Hindlimb muscle (tissue), 1 donor: Measurements from ENCODE around the gene PPIA. TPM values are rescaled to one million over a fixed set of nuclear protein-coding genes. Genes with fewer than 3 reads are reported as not detected.
A peak's percentile ranks its signal among the peaks of the same experiment; 100 is the strongest.
"Not testable (repeated sequence)": the region's sequence is repeated elsewhere in the genome, so short reads cannot be mapped to it uniquely, and the experiment has no call there.

ENCODE experiments used
- DNase-seq: peaks from one replicate; pipeline ENCODE4 v3.0.0-alpha.2; 2013
- polyA plus RNA-seq: library from polyadenylated mRNA; unstranded; fragments of 120-200 nt; gene quantifications from one replicate; pipeline ENCODE4 v1.2.1, GENCODE V29; 2013; ENCODE audit not compliant: insufficient read length

PPIA gene
- polyA plus RNA-seq, 1 donor = 647 TPM

- DNase-seq = not testable (repeated sequence)
These were observed 46.2 kb downstream of the PPIA start for GRCh38 chr7:44842675-44843074.

- DNase-seq = not testable (repeated sequence)
These were observed 47.0 kb downstream of the PPIA start for GRCh38 chr7:44843440-44843839.

- DNase-seq = no peak
These were observed 49.0 kb downstream of the PPIA start for GRCh38 chr7:44845451-44845850.

- not testable (repeated sequence) for DNase-seq
These were observed 49.9 kb downstream of the PPIA start for GRCh38 chr7:44846390-44846789.

GRCh38 chr7:44846816-44847508, 50.5 kb downstream of the PPIA start:
- DNase-seq = no peak

DNA sequence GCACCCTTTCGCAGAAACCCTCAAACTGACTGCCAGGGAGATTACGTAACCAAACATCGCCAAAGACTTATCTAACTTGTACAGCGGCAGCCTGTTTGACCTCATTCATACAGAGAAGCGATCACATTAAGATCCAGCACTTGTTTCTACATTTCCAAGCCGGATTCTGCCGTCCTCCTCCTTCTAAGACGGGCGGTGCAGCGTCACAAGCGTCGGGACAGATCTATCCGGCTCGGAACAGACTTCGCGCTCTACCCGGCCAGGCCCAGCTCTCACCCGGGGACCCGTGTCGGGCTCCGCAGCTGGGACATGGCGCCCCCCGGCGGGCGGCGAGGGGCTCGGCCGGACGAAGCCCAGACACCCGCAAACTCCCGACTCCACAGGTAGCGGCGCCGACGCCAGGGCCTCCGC, 51.0 kb downstream of the PPIA start:
- DNase-seq = peak; percentile 94

- DNase-seq = peak; percentile 100
These were observed 51.6 kb downstream of the PPIA start, which contains the start of gene H2AZ2 for GRCh38 chr7:44847920-44848634. Gene H2AZ2 (minus strand): TSS chr7:44848087. CDS start chr7:44847971, 116 bp downstream.

- no peak for DNase-seq
These were observed 52.9 kb downstream of the PPIA start for GRCh38 chr7:44849259-44849884.

- no peak for DNase-seq
These were observed 53.5 kb downstream of the PPIA start for GRCh38 chr7:44849885-44850544.

GRCh38 chr7:44852590-44852989, 56.1 kb downstream of the PPIA start:
- DNase-seq = no peak

Other genes with a start within 250 kb of the PPIA start
- gene DDX56, start 222.8 kb upstream of the PPIA start, polyA plus RNA-seq = 54.0 TPM
- gene TMED4, start 214.4 kb upstream of the PPIA start, polyA plus RNA-seq = 91.0 TPM
- 66.4 TPM for gene OGDH, start 190.1 kb upstream of the PPIA start, polyA plus RNA-seq
- gene ZMIZ2, start 47.8 kb upstream of the PPIA start, polyA plus RNA-seq = 44.4 TPM
- gene H2AZ2, start 51.4 kb downstream of the PPIA start, polyA plus RNA-seq = 132 TPM
- gene PURB, start 88.8 kb downstream of the PPIA start, polyA plus RNA-seq = 35.3 TPM
- gene MYO1G, start 182.3 kb downstream of the PPIA start, polyA plus RNA-seq = 0.59 TPM
- 41.4 TPM for gene CCM2, start 203.5 kb downstream of the PPIA start, polyA plus RNA-seq